ENCODE results near the gene CNTNAP2. TPM values are rescaled to one million over a fixed set of nuclear protein-coding genes. Genes with fewer than 3 reads are reported as not detected.
"Not testable (repeated sequence)": the region's sequence is repeated elsewhere in the genome, so short reads cannot be mapped to it uniquely, and the experiment has no call there.

Gene CNTNAP2
- total RNA-seq, 1 donor: 0.54 TPM

GRCh38 chr7:147068842-147069241 is 952.2 kb downstream of the CNTNAP2 start:
- no peak for DNase-seq (ENCODE audit: low read depth in 2 of 3, low spot score in 2 of 3)

- DNase-seq (ENCODE audit: low read depth in 2 of 3, low spot score in 2 of 3): no peak
Measured at GRCh38 chr7:147069771-147070170, 953.2 kb downstream of the CNTNAP2 start.

GRCh38 chr7:147070886-147071285 is 954.3 kb downstream of the CNTNAP2 start:
- DNase-seq (ENCODE audit: low read depth in 2 of 3, low spot score in 2 of 3): no peak

GRCh38 chr7:147071536-147071935 is 954.9 kb downstream of the CNTNAP2 start:
- DNase-seq (ENCODE audit: low read depth in 2 of 3, low spot score in 2 of 3): no peak

- DNase-seq (ENCODE audit: low read depth in 2 of 3, low spot score in 2 of 3): no peak
Measured at GRCh38 chr7:147078312-147078711, 961.7 kb downstream of the CNTNAP2 start.

- no peak for DNase-seq (ENCODE audit: low read depth in 2 of 3, low spot score in 2 of 3)
Measured at GRCh38 chr7:147079083-147079482, 962.5 kb downstream of the CNTNAP2 start.

GRCh38 chr7:147079921-147080420 is 963.4 kb downstream of the CNTNAP2 start:
- DNase-seq (ENCODE audit: low read depth in 2 of 3, low spot score in 2 of 3): no peak

- no peak for DNase-seq (ENCODE audit: low read depth in 2 of 3, low spot score in 2 of 3)
Measured at GRCh38 chr7:147081117-147081516, 964.5 kb downstream of the CNTNAP2 start.

GRCh38 chr7:147089051-147089461 is 972.5 kb downstream of the CNTNAP2 start:
- no peak for DNase-seq (ENCODE audit: low read depth in 2 of 3, low spot score in 2 of 3)

GRCh38 chr7:147089608-147090007 is 973.0 kb downstream of the CNTNAP2 start:
- DNase-seq (ENCODE audit: low read depth in 2 of 3, low spot score in 2 of 3): no peak

GRCh38 chr7:147096629-147097028 is 980.0 kb downstream of the CNTNAP2 start:
- DNase-seq (ENCODE audit: low read depth in 2 of 3, low spot score in 2 of 3): no peak

GRCh38 chr7:147103224-147103623 is 986.6 kb downstream of the CNTNAP2 start:
- no peak for DNase-seq (ENCODE audit: low read depth in 2 of 3, low spot score in 2 of 3)

- DNase-seq (ENCODE audit: low read depth in 2 of 3, low spot score in 2 of 3): no peak
Measured at GRCh38 chr7:147106746-147107145, 990.1 kb downstream of the CNTNAP2 start.

- not testable (repeated sequence) for DNase-seq (ENCODE audit: low read depth in 2 of 3, low spot score in 2 of 3)
Measured at GRCh38 chr7:147114525-147114924, 997.9 kb downstream of the CNTNAP2 start.

GRCh38 chr7:147136352-147136751 is 1019.8 kb downstream of the CNTNAP2 start:
- DNase-seq (ENCODE audit: low read depth in 2 of 3, low spot score in 2 of 3): no peak

- DNase-seq (ENCODE audit: low read depth in 2 of 3, low spot score in 2 of 3): no peak
Measured at GRCh38 chr7:147145194-147145593, 1028.6 kb downstream of the CNTNAP2 start.

- no peak for DNase-seq (ENCODE audit: low read depth in 2 of 3, low spot score in 2 of 3)
Measured at GRCh38 chr7:147146169-147146568, 1029.6 kb downstream of the CNTNAP2 start.

- DNase-seq (ENCODE audit: low read depth in 2 of 3, low spot score in 2 of 3): no peak
Measured at GRCh38 chr7:147151661-147152060, 1035.1 kb downstream of the CNTNAP2 start.

- no peak for DNase-seq (ENCODE audit: low read depth in 2 of 3, low spot score in 2 of 3)
Measured at GRCh38 chr7:147153571-147153970, 1037.0 kb downstream of the CNTNAP2 start.

GRCh38 chr7:147161405-147161804 is 1044.8 kb downstream of the CNTNAP2 start:
- DNase-seq (ENCODE audit: low read depth in 2 of 3, low spot score in 2 of 3): no peak

- no peak for DNase-seq (ENCODE audit: low read depth in 2 of 3, low spot score in 2 of 3)
Measured at GRCh38 chr7:147170341-147171012, 1053.9 kb downstream of the CNTNAP2 start.

GRCh38 chr7:147171013-147171391 is 1054.4 kb downstream of the CNTNAP2 start:
- DNase-seq (ENCODE audit: low read depth in 2 of 3, low spot score in 2 of 3): no peak

GRCh38 chr7:147173883-147174282 is 1057.3 kb downstream of the CNTNAP2 start:
- DNase-seq (ENCODE audit: low read depth in 2 of 3, low spot score in 2 of 3): no peak

Measured in hematopoietic multipotent progenitor cell (in vitro differentiated cells).